Caco-2 (cell line): ENCODE data around the gene SLX9. TPM values are rescaled to one million over a fixed set of nuclear protein-coding genes. Genes with fewer than 3 reads are reported as not detected.
"Not testable (repeated sequence)": the region's sequence is repeated elsewhere in the genome, so short reads cannot be mapped to it uniquely, and the experiment has no call there.

ENCODE experiments used
- BruUV-seq: library from RNA; stranded (reverse); fragments of 400-500 nt; replicated peaks from 2 replicates; lab custom pipeline; 2021; lab: Mats Ljungman, UMichigan
- CTCF ChIA-PET: fragments of 300-600 bp; sonication (Branson Sonifier 250); formaldehyde crosslinking; loops from one replicate; lab custom pipeline; 2022; ENCODE audit warnings: antibody characterized with exemption; lab: Charles Lee
- POLR2A ChIA-PET: fragments of 300-600 bp; sonication (Branson Sonifier 250); formaldehyde crosslinking; loops from one replicate; lab custom pipeline; 2022; ENCODE audit warnings: antibody characterized with exemption; lab: Charles Lee
- DNase-seq, 2 experiments: peaks; one replicate each; pipeline versions ENCODE4 v3.0.0 to v3.0.0-alpha.2; 2020 to 2022
- H3K27me3 ChIP-seq: replicated peaks from 2 replicates; pipeline ENCODE4 v1.6.0; 2011; ENCODE audit warnings: low read length; ENCODE audit not compliant: control insufficient read depth, insufficient read depth
- H3K36me3 ChIP-seq: 2 replicates; pipeline ENCODE4 v1.5.1; 2011; ENCODE audit warnings: low read length; ENCODE audit not compliant: control insufficient read depth, insufficient read depth
- H3K4me1 ChIP-seq: fragments of 250-450 bp; sonication (Bioruptor Pico); 2 replicates; pipeline ENCODE4 v1.5.1; 2020; ENCODE audit warnings: mild to moderate bottlenecking
- H3K4me3 ChIP-seq: 2 replicates; pipeline ENCODE4 v1.5.1; 2011; ENCODE audit warnings: low read depth, mild to moderate bottlenecking, control low read depth, low read length
- H3K9me3 ChIP-seq: fragments of 250-450 bp; sonication (Bioruptor Pico); 2 replicates; pipeline ENCODE4 v1.5.1; 2020; ENCODE audit warnings: mild to moderate bottlenecking, moderate library complexity
- H3K27ac Mint-ChIP-seq: one replicate; pipeline ENCODE4 v1.8.0; 2022; ENCODE audit warnings: mixed read lengths; ENCODE audit not compliant: unreplicated experiment
- H3K27me3 Mint-ChIP-seq: one replicate; pipeline ENCODE4 v1.8.0; 2022; ENCODE audit warnings: mixed read lengths; ENCODE audit not compliant: insufficient read depth, unreplicated experiment
- H3K36me3 Mint-ChIP-seq: one replicate; pipeline ENCODE4 v1.8.0; 2022; ENCODE audit warnings: mild to moderate bottlenecking, mixed read lengths; ENCODE audit not compliant: insufficient read depth, unreplicated experiment
- H3K4me1 Mint-ChIP-seq: one replicate; pipeline ENCODE4 v1.8.0; 2022; ENCODE audit warnings: low read depth, mixed read lengths; ENCODE audit not compliant: unreplicated experiment
- H3K4me3 Mint-ChIP-seq: one replicate; pipeline ENCODE4 v1.8.0; 2022; ENCODE audit warnings: mild to moderate bottlenecking, moderate library complexity, mixed read lengths; ENCODE audit not compliant: unreplicated experiment
- H3K9me3 Mint-ChIP-seq: one replicate; pipeline ENCODE4 v1.8.0; 2022; ENCODE audit warnings: mixed read lengths; ENCODE audit not compliant: unreplicated experiment
- intact Hi-C: fragments of 100-400 bp; cut with micrococcal nuclease; formaldehyde crosslinking; loops from one replicate; pipeline ENCODE4 v1.10.0; 2022; ENCODE audit not compliant: unreplicated experiment
- total RNA-seq: library from RNA; stranded (reverse); gene quantifications from 2 replicates; pipeline ENCODE4 v1.2.3, GENCODE V29; 2022
- TF ChIP-seq, protein P1 (sequence below), 2 experiments: fragments of 200-600 bp in 1 of 2; IDR thresholded peaks; 1 replicate in 1 of 2; 2 replicates in 1 of 2; pipeline versions ENCODE4 v1.5.1 to v1.8.0; 2011 to 2022; ENCODE audit warnings: antibody characterized with exemption in 1 of 2, control low read depth in 1 of 2, inconsistent platforms in 1 of 2, low read depth in 1 of 2, low read length in 1 of 2, mild to moderate bottlenecking in 1 of 2, moderate library complexity in 1 of 2; ENCODE audit not compliant: insufficient read depth in 1 of 2, severe bottlenecking in 1 of 2, unreplicated experiment in 1 of 2

Gene SLX9
- total RNA-seq, 1 experiment from 2014 or later: 62.1 TPM

DNA sequence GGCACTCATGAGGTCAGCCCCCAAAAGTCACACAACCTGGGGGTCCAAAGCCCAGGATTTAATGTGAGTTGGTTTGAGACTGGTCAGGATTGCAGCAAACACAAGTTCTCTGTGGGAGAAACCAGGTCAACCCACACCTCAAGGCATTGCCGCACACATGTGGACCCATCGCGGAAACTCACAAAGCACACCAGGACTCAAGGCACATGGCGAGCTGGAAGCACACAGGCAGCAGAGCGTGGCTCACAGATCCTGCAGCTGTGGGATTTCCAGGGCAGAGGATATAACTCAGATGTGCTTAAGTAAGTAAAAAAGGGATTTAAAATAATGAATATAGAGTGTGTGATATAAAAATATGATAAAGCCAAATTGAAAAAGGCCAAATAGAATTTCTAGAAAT is 82.9 kb downstream of the SLX9 start:
- Histone ChIP-seq H3K4me1 (peaks cover 14% of the 10 kb centered on the region), H3K27me3 (no peaks in the 10 kb centered on the region), H3K9me3 (no peaks in the 10 kb centered on the region), H3K36me3 (no peaks in the 10 kb centered on the region), H3K4me3 (no peak overlapping the region)
- Mint-ChIP-seq H3K27ac (no peak overlapping the region), H3K4me3 (no peak overlapping the region), H3K4me1 (peaks cover 28% of the 10 kb centered on the region), H3K27me3 (no peaks in the 10 kb centered on the region), H3K9me3 (peaks cover 20% of the 10 kb centered on the region), H3K36me3 (no peaks in the 10 kb centered on the region)
- TF ChIP-seq, protein P1, sequence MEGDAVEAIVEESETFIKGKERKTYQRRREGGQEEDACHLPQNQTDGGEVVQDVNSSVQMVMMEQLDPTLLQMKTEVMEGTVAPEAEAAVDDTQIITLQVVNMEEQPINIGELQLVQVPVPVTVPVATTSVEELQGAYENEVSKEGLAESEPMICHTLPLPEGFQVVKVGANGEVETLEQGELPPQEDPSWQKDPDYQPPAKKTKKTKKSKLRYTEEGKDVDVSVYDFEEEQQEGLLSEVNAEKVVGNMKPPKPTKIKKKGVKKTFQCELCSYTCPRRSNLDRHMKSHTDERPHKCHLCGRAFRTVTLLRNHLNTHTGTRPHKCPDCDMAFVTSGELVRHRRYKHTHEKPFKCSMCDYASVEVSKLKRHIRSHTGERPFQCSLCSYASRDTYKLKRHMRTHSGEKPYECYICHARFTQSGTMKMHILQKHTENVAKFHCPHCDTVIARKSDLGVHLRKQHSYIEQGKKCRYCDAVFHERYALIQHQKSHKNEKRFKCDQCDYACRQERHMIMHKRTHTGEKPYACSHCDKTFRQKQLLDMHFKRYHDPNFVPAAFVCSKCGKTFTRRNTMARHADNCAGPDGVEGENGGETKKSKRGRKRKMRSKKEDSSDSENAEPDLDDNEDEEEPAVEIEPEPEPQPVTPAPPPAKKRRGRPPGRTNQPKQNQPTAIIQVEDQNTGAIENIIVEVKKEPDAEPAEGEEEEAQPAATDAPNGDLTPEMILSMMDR (IDR thresholded peaks at IDR 0.05; ENCODE audit: insufficient read depth in 1 of 2, low read depth in 1 of 2, low read length in 1 of 2, severe bottlenecking in 1 of 2, unreplicated experiment in 1 of 2): no peak
- BruUV-seq: no TSS peak
- POLR2A ChIA-PET: no interaction called here
- intact Hi-C loops: no loop called here
- no peak for DNase-seq
- CTCF ChIA-PET: interaction anchor here (0.9 to 1.1 kb wide), 2 partner anchors 9 to 10 kb away, joined by 3 to 5 read pairs; no protein-coding TSS in a partner anchor

DNA sequence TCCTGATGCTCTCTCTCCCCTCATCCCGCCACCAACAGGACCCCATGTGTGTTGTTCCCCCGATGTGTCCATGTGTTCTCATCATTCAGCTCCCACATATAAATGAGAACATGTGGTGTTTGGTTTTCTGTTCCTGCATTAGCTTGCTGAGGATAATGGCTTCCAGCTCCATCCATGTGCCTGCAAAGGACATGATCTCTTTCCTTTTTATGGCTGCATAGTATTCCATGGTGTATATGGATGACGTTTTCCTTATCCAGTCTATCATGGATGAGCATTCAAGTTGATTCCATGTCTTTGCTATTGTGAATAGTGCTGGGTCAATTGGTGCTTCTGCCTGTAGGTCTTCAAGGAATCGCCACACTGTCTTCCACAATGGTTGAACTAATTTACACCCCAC is 84.7 kb downstream of the SLX9 start:
- intact Hi-C loops, DNase-seq, H3K4me3 ChIP-seq, H3K36me3 ChIP-seq, H3K4me3 Mint-ChIP-seq, H3K36me3 Mint-ChIP-seq, H3K9me3 ChIP-seq, POLR2A ChIA-PET, H3K27ac Mint-ChIP-seq, H3K27me3 Mint-ChIP-seq, CTCF ChIA-PET, BruUV-seq, H3K27me3 ChIP-seq: not testable (repeated sequence)
- H3K9me3 Mint-ChIP-seq: peaks cover 20% of the 10 kb centered on the region
- peaks cover 14% of the 10 kb centered on the region for H3K4me1 ChIP-seq
- H3K4me1 Mint-ChIP-seq: peaks cover 28% of the 10 kb centered on the region

DNA sequence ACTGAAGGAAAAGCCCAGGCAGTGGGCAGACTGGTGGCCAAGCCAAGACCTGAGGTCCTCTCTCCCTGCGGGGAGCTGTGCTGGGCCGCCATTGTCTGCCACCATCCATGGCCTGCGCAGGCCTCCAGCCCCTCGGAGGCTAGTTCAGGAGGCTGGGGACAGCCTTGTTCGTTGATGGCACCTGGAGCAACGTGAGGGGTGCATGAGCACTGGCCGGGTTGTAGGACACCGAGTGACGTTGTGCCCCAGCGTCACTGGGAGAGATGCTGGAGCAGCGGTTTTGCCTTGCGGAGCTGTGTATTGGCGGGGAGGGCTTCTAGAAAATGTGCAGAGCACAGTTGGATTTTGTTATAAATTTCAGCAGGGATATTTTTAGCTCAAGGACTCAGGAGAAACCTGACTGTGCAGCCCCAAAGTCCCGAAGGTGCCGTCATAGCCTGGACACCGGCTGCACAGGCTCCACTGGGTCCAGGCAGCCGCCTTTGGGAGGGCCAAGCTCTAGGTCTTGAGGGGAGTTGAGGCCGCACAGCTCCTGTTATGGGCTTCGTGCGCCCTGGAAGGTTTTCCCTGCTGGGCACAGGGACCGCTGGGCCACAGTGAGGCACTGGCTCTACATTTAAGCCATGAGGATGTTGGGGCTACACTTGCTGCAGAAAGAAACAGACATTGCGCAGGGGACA is 86.4 kb downstream of the SLX9 start:
- CTCF ChIA-PET: interaction anchor here (1.9 kb wide), 1 partner anchor 13 kb away, joined by 6 read pairs; no protein-coding TSS in a partner anchor
- no peak overlapping the region for H3K4me3 Mint-ChIP-seq
- Histone ChIP-seq H3K9me3 (no peaks in the 10 kb centered on the region), H3K4me1 (peaks cover 10% of the 10 kb centered on the region), H3K27me3 (no peaks in the 10 kb centered on the region), H3K36me3 (no peaks in the 10 kb centered on the region), H3K4me3 (no peak overlapping the region)
- intact Hi-C loops: no loop called here
- H3K36me3 Mint-ChIP-seq: no peaks in the 10 kb centered on the region
- POLR2A ChIA-PET: no interaction called here
- TF ChIP-seq, protein P1 (IDR thresholded peaks at IDR 0.05; ENCODE audit: insufficient read depth in 1 of 2, low read depth in 1 of 2, low read length in 1 of 2, severe bottlenecking in 1 of 2, unreplicated experiment in 1 of 2): no peak
- peak overlapping the region; percentile 57 for H3K27ac Mint-ChIP-seq
- peaks cover 20% of the 10 kb centered on the region for H3K9me3 Mint-ChIP-seq
- peaks cover 21% of the 10 kb centered on the region for H3K4me1 Mint-ChIP-seq
- DNase-seq: no peak
- H3K27me3 Mint-ChIP-seq: no peaks in the 10 kb centered on the region
- BruUV-seq: no TSS peak

Other genes starting within 250 kb of the SLX9 start
- not detected in 2 replicates for gene KRTAP10-12, start 242.9 kb upstream of the SLX9 start, total RNA-seq
- 0.12 and 0.32 TPM in 2 replicates for gene TSPEAR, start 228.5 kb upstream of the SLX9 start, total RNA-seq
- 91.3 and 103 TPM in 2 replicates for gene UBE2G2, start 138.2 kb upstream of the SLX9 start, total RNA-seq
- 110 and 118 TPM in 2 replicates for gene SUMO3, start 122.0 kb upstream of the SLX9 start, total RNA-seq
- gene PTTG1IP, start 66.3 kb upstream of the SLX9 start, total RNA-seq: 296 and 306 TPM in 2 replicates
- 0.48 and 1.1 TPM in 2 replicates for gene ITGB2, start 19.1 kb upstream of the SLX9 start, total RNA-seq
- gene ADARB1, start 134.6 kb downstream of the SLX9 start, total RNA-seq: 25.4 and 25.8 TPM in 2 replicates